GM19438 (cell line): ENCODE data around the gene CAMK2D.
A peak's percentile ranks its signal among the peaks of the same experiment; 100 is the strongest.
"Not testable (repeated sequence)": the region's sequence is repeated elsewhere in the genome, so short reads cannot be mapped to it uniquely, and the experiment has no call there.

Experiments
- ATAC-seq: cut with Tn5 transposase; IDR thresholded peaks from one replicate; pipeline ENCODE4 v1.9.1; 2021; ENCODE audit warnings: low read depth; ENCODE audit not compliant: unreplicated experiment

CAMK2D gene

GRCh38 chr4:113761620-113762185, at the start of gene CAMK2D:
Gene CAMK2D, minus strand, starts transcription at chr4:113761738. Its CDS starts 670 bp downstream, at chr4:113761068.
- peak; percentile 45 for ATAC-seq

- no peak for ATAC-seq
Observed at GRCh38 chr4:113810906-113811305, 49.4 kb upstream of the CAMK2D start.

DNA sequence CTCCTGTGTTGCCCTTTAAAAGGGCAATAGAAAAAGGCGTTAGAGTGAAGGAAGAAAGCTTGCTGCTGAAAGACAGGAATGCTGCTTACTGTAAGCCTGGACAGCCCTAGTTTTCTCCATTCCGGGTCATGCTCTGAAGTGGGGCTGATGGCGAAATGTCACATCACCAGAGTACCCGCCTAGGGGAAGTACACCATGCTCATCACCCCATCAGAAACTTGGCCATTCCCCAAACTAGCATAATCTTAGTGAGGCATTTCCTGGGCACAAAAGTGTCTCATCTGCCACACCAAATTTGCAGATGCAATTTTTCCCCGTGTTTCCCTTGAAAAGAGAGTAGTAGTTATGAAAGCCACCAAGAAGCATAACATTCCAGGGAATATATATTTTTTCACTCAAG, 47.8 kb upstream of the CAMK2D start:
- no peak for ATAC-seq

DNA sequence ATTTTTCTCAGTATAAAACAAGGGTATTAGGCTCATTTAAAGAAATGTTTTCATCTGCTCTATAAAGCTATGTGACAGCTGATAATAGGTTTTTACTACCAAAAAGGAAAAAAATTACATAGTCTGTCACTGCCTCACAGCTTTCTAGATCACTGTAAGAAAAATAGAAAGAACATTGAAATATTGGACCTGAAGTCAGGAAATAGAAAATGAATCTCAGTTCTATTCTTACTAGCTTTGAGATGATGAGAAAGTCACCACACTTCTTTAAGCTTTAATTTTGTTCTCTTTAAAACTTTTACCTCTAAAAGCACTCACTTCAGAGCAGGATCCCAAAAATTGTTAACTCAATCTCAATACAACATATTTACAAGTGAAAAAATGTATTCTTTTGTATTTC, 45.3 kb upstream of the CAMK2D start:
- no peak for ATAC-seq

- no peak for ATAC-seq
Observed at GRCh38 chr4:113801882-113802281, 40.3 kb upstream of the CAMK2D start.

DNA sequence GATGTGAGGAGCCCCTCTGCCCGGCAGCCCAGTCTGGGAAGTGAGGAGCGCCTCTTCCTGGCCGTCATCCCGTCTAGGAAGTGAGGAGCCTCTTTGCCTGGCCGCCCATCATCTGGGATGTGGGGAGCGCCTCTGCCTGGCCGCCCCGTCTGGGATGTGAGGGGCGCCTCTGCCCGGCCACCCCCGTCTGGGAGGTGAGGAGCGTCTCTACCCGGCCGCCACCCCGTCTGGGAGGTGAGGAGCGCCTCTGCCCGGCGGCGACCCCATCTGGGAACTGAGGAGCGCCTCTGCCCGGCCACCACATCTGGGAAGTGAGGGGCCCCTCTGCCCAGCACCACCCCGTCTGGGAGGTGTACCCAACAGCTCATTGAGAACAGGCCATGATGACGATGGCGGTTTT, 34.8 kb upstream of the CAMK2D start:
- not testable (repeated sequence) for ATAC-seq

- no peak for ATAC-seq
Observed at GRCh38 chr4:113790478-113790877, 28.9 kb upstream of the CAMK2D start.

DNA sequence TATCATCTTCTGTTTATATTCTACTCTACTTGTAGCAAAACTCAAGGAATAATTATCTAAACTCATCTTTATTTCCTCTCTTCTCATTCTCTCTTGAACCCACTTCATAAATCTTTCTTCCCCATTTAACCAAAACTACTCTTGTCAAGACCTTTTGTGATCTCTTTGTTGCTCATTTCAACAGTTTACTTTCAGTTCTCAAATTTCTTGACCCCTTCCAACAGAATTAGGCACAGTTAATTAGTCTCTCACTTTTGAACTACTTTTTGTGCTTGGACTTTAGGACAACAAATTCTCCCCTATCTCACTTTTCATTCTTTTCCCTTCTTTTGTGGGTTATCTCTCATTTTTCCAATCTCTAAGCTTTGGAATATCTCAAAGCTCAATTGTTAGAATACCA, 27.4 kb upstream of the CAMK2D start:
- no peak for ATAC-seq

- ATAC-seq = no peak
Observed at GRCh38 chr4:113785781-113786180, 24.2 kb upstream of the CAMK2D start.

DNA sequence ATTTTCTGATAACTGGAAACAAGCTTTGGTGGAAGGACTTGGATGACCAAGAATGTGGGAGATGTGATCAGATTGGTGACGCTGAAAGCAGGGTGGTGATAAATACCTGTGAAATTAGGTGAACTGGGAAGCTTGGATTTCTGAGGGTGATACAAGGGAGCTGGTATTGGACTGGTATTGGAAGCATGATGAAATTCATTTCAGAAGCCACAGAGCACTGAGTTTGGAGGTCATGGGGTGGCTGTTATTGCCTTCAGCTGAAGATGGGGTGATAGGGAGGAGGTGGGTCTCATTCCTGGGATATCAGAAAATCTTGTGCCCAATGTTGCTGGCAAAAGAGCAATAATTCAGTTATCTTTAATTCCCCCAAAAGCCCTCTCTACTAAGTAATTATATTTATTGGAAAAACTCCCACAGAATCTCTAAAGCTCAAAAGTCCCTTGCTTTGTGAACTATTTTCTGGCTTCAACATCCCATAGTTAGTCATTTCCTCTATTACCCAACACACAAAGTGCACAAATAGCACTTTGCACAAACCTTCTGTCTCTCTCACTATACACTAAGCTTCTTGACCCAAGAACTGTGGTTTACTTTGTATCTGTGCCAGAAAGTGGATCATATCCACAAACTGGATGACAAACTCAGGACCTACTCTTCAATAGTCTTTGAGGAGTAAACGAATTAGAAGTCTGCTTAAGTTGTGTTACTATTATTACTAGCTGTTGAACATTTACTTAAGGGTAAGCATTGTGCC, 23.1 kb upstream of the CAMK2D start:
- no peak for ATAC-seq

- no peak for ATAC-seq
Observed at GRCh38 chr4:113783701-113784100, 22.2 kb upstream of the CAMK2D start.

DNA sequence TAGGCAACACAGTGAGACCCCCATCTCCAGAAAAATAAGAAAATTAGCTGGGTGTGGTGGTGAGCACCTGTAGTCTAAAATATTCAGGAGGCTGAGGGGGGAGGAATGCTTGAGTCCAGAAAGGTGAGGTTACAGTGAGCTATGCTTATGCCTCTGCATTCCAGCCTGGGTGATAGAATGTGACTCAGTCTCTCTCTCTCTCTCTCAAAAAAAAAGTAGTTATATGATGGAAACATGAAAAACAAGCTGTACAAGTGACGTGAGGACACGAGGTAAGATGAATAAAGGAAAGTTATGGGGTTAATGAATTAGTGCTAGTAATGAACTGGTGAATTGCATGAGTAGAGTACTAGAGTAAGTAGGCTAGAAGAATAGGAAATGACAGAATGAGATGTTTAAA, 21.8 kb upstream of the CAMK2D start:
- ATAC-seq = no peak

GRCh38 chr4:113781439-113782040, 20.0 kb upstream of the CAMK2D start:
- ATAC-seq = no peak

DNA sequence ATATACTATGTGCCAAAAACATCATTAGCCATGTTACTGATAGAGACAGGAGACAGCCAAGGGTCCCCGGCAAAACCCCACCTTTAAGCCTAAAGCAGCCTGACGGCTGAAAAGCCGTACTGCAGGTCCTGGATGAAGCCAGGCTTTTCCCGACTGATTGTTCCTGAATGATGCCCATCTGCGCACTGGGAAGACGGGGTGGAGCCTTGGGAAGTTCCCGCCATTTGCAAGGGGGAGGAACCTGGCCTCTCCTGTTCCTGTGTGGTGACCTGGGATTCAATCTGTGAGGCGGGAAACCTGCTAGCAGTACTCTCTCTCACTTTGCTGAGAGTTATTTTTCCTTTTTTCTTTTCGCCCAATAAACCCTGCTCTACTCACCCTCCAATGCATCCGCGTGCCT, 15.1 kb upstream of the CAMK2D start:
- no peak for ATAC-seq

DNA sequence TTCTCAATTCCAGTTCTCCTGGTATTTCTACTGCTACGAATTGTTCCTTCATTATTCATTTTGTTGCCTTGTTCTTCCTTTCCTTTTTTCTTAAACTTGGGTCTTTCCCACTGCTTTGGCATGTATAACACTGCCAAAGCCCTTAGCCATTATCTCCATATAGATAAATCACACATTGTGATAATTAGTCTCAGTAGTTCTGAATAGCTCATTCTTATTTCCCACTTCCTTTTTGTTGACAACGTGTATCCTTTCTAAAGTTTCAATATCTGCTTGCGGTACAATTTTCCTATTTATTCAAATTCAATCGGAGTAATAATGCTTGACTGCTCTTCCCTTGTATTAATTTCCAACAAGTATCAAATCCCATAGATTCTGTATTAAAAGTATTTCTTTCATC, 14.5 kb upstream of the CAMK2D start:
- ATAC-seq = no peak

DNA sequence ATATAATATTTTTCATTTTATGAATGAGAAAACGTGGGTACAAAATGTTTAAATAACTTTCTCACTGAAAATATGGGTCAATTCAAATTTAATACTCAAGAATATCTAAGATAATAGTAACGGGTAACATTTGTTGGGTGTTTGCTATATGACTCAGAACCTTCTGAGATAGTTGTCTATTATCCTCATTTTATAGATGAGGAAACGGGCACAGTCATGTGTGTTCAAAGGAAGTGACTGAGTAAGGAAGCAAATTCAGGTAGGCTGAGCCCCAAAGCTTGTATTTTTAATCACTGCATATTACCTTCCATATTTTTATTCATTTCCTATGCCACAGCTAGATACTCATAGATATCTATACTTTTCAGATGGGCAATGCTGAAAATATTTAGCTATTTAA, 12.2 kb upstream of the CAMK2D start:
- no peak for ATAC-seq

DNA sequence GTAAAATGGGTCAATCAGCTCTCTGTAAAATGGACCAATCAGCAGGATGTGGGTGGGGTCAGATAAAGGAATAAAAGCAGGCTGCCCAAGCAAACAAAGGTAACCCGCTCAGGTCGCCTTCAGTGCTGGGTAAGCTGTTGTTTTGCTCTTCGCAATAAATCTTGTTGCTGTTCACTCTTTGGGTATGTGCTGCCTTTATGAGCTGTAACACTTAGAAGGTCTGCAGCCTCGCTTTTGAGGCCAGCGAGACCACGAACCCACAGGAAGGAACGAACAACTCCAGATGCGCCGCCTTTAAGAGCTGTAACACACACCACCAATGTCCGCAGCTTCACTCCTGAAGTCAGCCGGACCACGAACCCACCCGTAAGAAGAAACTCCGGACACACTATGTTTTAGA, 11.5 kb upstream of the CAMK2D start:
- no peak for ATAC-seq

DNA sequence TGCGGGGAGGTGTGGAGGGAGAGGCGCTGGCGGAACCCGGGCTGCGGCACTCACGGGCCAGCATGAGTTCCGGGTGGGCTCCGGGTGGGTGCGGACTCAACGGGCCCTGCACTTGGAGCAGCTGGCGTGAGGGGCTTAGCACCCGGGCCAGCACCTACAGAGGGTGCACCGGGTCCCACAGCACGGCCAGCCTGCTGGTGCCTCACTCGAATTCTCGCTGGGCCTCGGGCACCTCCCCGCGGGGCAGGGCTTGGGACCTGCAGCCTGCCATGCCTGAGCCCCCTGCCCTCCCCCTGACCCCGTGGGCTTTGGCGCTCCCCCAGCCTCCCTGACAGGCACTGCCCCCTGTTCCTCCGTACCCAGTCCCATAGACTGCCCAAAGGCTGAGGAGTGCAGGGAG, 10.8 kb upstream of the CAMK2D start:
- no peak for ATAC-seq

DNA sequence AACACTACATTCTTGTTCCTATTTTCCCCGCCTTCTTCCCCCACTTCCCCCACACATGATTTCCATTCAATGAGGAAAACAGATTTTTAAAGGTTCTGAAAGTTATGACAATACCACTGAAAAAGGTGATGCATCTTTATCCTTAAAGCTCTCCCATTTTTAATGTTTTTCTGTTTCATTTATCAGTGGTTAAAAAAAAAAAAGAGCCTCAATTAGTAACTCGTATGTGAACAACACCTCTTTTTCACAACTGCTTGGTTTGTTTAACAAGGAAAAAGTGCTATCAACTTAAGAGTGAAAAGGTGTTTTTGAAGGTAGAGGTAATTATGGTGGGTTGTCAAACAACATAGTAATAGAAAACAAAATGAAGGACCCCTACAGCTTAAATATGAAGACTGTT, 8.2 kb upstream of the CAMK2D start:
- ATAC-seq = no peak

DNA sequence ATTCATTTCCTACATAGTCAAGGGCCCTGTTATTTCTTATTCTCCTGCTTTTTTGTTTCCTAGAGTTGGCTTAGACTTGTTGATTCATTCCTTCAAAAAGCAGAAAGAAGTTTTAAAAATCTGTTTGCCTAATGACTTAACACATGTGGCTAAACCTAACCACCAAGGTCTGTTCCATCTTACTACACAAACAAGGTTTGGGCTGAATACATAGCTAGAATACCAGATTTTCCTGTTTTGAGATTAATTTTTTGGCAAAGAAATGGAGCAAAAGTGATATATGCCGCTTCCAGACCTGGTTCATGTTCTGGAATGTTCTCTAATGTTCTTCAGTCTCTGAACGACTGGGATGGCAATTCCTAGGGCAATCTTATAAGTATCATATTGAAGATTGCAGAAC, 7.4 kb upstream of the CAMK2D start:
- no peak for ATAC-seq

DNA sequence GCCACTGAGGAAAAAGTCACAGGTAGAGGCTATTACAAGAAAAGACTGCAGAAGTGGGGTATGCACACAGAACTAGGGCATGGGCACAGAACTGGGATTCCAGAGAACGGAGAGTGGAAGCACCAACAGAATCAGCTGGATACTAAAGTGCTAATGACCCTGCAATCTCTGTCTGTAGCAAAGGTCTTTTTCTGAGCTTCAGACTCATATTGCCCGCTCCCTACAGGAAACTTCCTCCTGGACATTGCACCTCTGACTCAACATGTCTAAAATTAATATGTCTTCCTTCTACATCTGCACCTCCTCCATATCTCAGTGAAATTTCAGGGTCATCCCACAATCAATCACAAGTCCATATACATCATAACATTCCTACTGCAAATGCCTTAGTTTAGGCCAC, 5.3 kb upstream of the CAMK2D start:
- no peak for ATAC-seq

- no peak for ATAC-seq
Observed at GRCh38 chr4:113764720-113765264, 3.3 kb upstream of the CAMK2D start.
